ENCODE measurements around the gene CDH4.

Gene CDH4

DNA sequence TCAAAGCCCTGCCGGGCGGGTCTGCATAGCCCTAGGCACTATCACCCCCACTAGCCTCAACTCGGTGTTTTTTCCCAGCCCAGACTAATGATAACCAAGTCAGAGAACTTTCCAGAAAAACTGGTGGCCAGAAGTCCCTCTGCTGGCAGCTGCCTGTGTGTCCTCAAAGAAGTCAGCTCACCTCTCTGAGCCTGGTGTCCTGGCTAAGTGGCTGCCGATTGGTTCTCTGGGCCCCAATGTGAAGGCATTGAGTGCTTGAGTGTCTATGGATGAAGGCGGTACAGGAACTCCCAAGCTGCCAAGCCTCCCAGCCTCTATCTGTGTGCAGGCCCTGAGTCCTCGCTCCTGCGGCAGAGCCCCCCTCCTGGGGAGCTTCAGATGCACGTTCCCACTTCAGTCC is 458.0 kb downstream of the CDH4 start:
- H3K27me3 ChIP-seq (ENCODE audit: control insufficient read depth in 5 of 5, insufficient read depth in 4 of 5, low read length in 5 of 5): peaks cover 0 to 14% (median 11%) of the 10 kb centered on the region in 5 donors
- H3K4me1 ChIP-seq (ENCODE audit: control insufficient read depth in 5 of 5, insufficient read depth in 5 of 5, low read length in 5 of 5): no peaks in the 10 kb centered on the region
- no peak overlapping the region for H3K27ac ChIP-seq (ENCODE audit: low read depth, low read length)
- H3K9me3 ChIP-seq (ENCODE audit: control insufficient read depth in 5 of 5, low read length in 5 of 5): no peaks in the 10 kb centered on the region
- no peaks in the 10 kb centered on the region for H3K36me3 ChIP-seq (ENCODE audit: control insufficient read depth in 5 of 5, insufficient read depth in 5 of 5, low read length in 5 of 5)
- no peak overlapping the region for H3K4me3 ChIP-seq (ENCODE audit: low read depth in 1 of 5, low read length in 5 of 5)
- H3K9ac ChIP-seq (ENCODE audit: low read length in 5 of 5): no peak overlapping the region

DNA sequence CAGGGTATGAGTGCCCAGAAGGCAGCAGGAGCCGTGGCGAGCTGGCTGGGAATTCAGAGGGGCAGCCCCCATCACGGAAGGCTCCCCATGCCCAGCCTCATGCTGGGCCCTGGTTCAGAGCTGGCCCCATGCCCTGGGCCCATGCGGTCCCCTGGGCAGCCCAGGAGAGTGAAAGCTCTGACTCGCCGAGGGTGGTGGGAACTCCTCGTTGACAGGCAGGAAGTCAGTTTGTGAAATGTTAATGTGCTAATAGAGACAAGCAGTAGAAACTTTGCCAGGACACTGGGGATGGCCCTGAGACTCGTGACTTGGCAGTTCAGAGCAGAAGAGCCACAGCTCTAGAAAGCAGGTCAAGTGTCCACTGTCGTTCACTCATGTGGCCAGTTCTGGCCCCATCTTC is 460.6 kb downstream of the CDH4 start:
- no peak overlapping the region for H3K9ac ChIP-seq (ENCODE audit: low read length in 5 of 5)
- peaks cover 0 to 17% (median 12%) of the 10 kb centered on the region in 5 donors for H3K9me3 ChIP-seq (ENCODE audit: control insufficient read depth in 5 of 5, low read length in 5 of 5)
- H3K27me3 ChIP-seq (ENCODE audit: control insufficient read depth in 5 of 5, insufficient read depth in 4 of 5, low read length in 5 of 5): peaks cover 0 to 8% (median 7%) of the 10 kb centered on the region in 5 donors
- no peaks in the 10 kb centered on the region for H3K36me3 ChIP-seq (ENCODE audit: control insufficient read depth in 5 of 5, insufficient read depth in 5 of 5, low read length in 5 of 5)
- no peaks in the 10 kb centered on the region for H3K4me1 ChIP-seq (ENCODE audit: control insufficient read depth in 5 of 5, insufficient read depth in 5 of 5, low read length in 5 of 5)
- no peak overlapping the region for H3K4me3 ChIP-seq (ENCODE audit: low read depth in 1 of 5, low read length in 5 of 5)
- H3K27ac ChIP-seq (ENCODE audit: low read depth, low read length): no peak overlapping the region

GRCh38 chr20:61718361-61719005 is 466.4 kb downstream of the CDH4 start:
- no peaks in the 10 kb centered on the region for H3K36me3 ChIP-seq (ENCODE audit: control insufficient read depth in 5 of 5, insufficient read depth in 5 of 5, low read length in 5 of 5)
- H3K27ac ChIP-seq (ENCODE audit: low read depth, low read length): no peak overlapping the region
- no peak overlapping the region for H3K9ac ChIP-seq (ENCODE audit: low read length in 5 of 5)
- no peaks in the 10 kb centered on the region for H3K4me1 ChIP-seq (ENCODE audit: control insufficient read depth in 5 of 5, insufficient read depth in 5 of 5, low read length in 5 of 5)
- peaks cover 0 to 17% (median 12%) of the 10 kb centered on the region in 5 donors for H3K9me3 ChIP-seq (ENCODE audit: control insufficient read depth in 5 of 5, low read length in 5 of 5)
- peaks cover 8 to 30% (median 18%) of the 10 kb centered on the region in 5 donors for H3K27me3 ChIP-seq (ENCODE audit: control insufficient read depth in 5 of 5, insufficient read depth in 4 of 5, low read length in 5 of 5)
- H3K4me3 ChIP-seq (ENCODE audit: low read depth in 1 of 5, low read length in 5 of 5): no peak overlapping the region

DNA sequence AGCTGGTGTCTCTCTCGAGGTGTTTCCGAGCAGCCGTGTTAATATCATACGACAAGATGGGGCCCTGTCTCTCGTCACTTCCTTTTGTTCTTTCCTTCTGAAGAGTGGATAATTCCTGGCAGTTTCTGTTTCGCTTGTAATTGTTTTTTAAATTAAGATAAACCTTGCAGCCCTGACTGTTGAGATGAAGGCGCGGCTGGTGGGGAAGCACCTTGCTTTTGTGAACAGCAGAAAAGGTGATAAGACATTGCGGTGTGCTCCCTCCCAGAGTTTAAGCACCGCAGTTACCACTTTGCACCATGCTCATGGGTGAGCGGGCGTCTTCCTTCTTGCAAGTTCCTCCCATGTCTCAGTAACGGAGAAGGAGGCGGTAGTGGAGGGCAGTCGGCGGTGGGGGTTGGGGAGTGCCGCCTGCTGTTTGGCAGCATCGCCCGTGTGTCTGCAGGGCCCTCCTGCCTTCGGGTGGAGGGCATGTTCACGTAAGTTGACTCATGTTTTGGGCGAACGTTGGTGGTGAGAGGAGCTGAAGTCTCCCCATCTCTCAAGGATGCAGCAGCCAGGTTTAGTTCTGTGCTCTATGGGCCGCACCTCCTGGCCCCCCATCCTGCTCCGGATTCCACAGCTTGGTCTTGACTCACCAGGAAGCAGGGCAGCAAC is 467.8 kb downstream of the CDH4 start:
- Histone ChIP-seq H3K27ac (ENCODE audit: low read depth, low read length) (no peak overlapping the region), H3K27me3 (ENCODE audit: control insufficient read depth in 5 of 5, insufficient read depth in 4 of 5, low read length in 5 of 5) (peaks cover 8 to 30% (median 22%) of the 10 kb centered on the region in 5 donors), H3K4me1 (ENCODE audit: control insufficient read depth in 5 of 5, insufficient read depth in 5 of 5, low read length in 5 of 5) (no peaks in the 10 kb centered on the region), H3K9ac (ENCODE audit: low read length in 5 of 5) (no peak overlapping the region), H3K4me3 (ENCODE audit: low read depth in 1 of 5, low read length in 5 of 5) (peak overlapping the region in 2 of 5 donors; percentile 27 to 34), H3K9me3 (ENCODE audit: control insufficient read depth in 5 of 5, low read length in 5 of 5) (peaks cover 0 to 17% (median 12%) of the 10 kb centered on the region in 5 donors), H3K36me3 (ENCODE audit: control insufficient read depth in 5 of 5, insufficient read depth in 5 of 5, low read length in 5 of 5) (no peaks in the 10 kb centered on the region)

DNA sequence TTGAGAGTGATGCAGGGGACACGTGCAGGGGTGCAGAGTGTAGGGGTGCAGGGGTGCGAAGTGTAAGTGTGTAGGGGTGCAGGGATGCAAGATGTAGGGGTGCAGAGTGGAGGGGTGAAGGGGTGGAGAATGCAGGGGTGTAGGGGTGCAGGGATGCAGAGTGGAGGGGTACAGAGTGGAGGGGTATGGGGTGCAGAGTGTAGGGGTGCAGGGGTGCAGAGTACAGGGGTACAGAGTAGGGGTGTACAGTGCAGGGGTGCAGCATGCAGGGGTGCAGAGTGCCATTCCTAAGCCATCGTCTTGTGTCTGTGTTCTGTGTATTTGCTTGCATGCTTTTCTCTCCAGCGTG is 468.3 kb downstream of the CDH4 start:
- H3K4me3 ChIP-seq (ENCODE audit: low read depth in 1 of 5, low read length in 5 of 5): no peak overlapping the region

GRCh38 chr20:61722146-61722678 is 470.2 kb downstream of the CDH4 start:
- Histone ChIP-seq H3K9ac (ENCODE audit: low read length in 5 of 5) (no peak overlapping the region), H3K4me1 (ENCODE audit: control insufficient read depth in 5 of 5, insufficient read depth in 5 of 5, low read length in 5 of 5) (no peaks in the 10 kb centered on the region), H3K4me3 (ENCODE audit: low read depth in 1 of 5, low read length in 5 of 5) (no peak overlapping the region), H3K36me3 (ENCODE audit: control insufficient read depth in 5 of 5, insufficient read depth in 5 of 5, low read length in 5 of 5) (no peaks in the 10 kb centered on the region), H3K9me3 (ENCODE audit: control insufficient read depth in 5 of 5, low read length in 5 of 5) (peaks cover 0 to 7% (median 0%) of the 10 kb centered on the region in 5 donors), H3K27me3 (ENCODE audit: control insufficient read depth in 5 of 5, insufficient read depth in 4 of 5, low read length in 5 of 5) (peaks cover 8 to 30% (median 27%) of the 10 kb centered on the region in 5 donors), H3K27ac (ENCODE audit: low read depth, low read length) (no peak overlapping the region)

More for the DNA sequence above, 468.3 kb downstream of the CDH4 start:
- Histone ChIP-seq H3K9me3 (ENCODE audit: control insufficient read depth in 5 of 5, low read length in 5 of 5) (peaks cover 0 to 15% (median 12%) of the 10 kb centered on the region in 5 donors), H3K27ac (ENCODE audit: low read depth, low read length) (no peak overlapping the region), H3K4me1 (ENCODE audit: control insufficient read depth in 5 of 5, insufficient read depth in 5 of 5, low read length in 5 of 5) (no peaks in the 10 kb centered on the region), H3K9ac (ENCODE audit: low read length in 5 of 5) (no peak overlapping the region), H3K27me3 (ENCODE audit: control insufficient read depth in 5 of 5, insufficient read depth in 4 of 5, low read length in 5 of 5) (peaks cover 8 to 30% (median 24%) of the 10 kb centered on the region in 5 donors), H3K36me3 (ENCODE audit: control insufficient read depth in 5 of 5, insufficient read depth in 5 of 5, low read length in 5 of 5) (no peaks in the 10 kb centered on the region)

- no peak overlapping the region for H3K4me3 ChIP-seq (ENCODE audit: low read depth in 1 of 5, low read length in 5 of 5)
- H3K9ac ChIP-seq (ENCODE audit: low read length in 5 of 5): no peak overlapping the region
- no peaks in the 10 kb centered on the region for H3K36me3 ChIP-seq (ENCODE audit: control insufficient read depth in 5 of 5, insufficient read depth in 5 of 5, low read length in 5 of 5)
- H3K4me1 ChIP-seq (ENCODE audit: control insufficient read depth in 5 of 5, insufficient read depth in 5 of 5, low read length in 5 of 5): no peaks in the 10 kb centered on the region
- H3K27me3 ChIP-seq (ENCODE audit: control insufficient read depth in 5 of 5, insufficient read depth in 4 of 5, low read length in 5 of 5): peaks cover 4 to 27% (median 20%) of the 10 kb centered on the region in 5 donors
- peaks cover 0 to 9% (median 0%) of the 10 kb centered on the region in 5 donors for H3K9me3 ChIP-seq (ENCODE audit: control insufficient read depth in 5 of 5, low read length in 5 of 5)
- H3K27ac ChIP-seq (ENCODE audit: low read depth, low read length): no peak overlapping the region
Observed at GRCh38 chr20:61723529-61724257, 471.6 kb downstream of the CDH4 start.

- H3K27ac ChIP-seq (ENCODE audit: low read depth, low read length): no peak overlapping the region
Observed at GRCh38 chr20:61724376-61724775, 472.3 kb downstream of the CDH4 start.

DNA sequence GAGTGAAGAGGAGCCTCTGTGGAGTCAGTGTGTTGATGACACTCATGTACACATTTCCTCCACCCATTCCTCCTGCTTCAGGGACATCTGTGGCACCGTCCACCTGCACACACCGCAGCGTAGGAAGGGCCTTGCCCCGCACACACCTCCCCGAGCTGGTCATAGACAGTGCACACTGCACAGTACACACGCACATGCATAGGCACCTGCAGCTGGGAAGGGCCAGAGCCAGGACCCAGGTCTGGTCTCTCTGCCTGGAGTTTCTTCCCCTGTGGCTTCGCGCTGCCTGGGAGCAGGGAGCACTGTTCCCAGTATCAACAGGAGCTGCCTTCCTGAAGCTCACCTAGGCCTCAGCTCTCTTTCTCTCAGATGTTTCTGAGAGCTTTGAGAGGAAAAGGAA is 473.1 kb downstream of the CDH4 start:
- no peak overlapping the region for H3K27ac ChIP-seq (ENCODE audit: low read depth, low read length)
- H3K27me3 ChIP-seq (ENCODE audit: control insufficient read depth in 5 of 5, insufficient read depth in 4 of 5, low read length in 5 of 5): peaks cover 4 to 22% (median 15%) of the 10 kb centered on the region in 5 donors
- H3K4me3 ChIP-seq (ENCODE audit: low read depth in 1 of 5, low read length in 5 of 5): no peak overlapping the region
- H3K4me1 ChIP-seq (ENCODE audit: control insufficient read depth in 5 of 5, insufficient read depth in 5 of 5, low read length in 5 of 5): no peaks in the 10 kb centered on the region
- H3K9ac ChIP-seq (ENCODE audit: low read length in 5 of 5): no peak overlapping the region
- H3K36me3 ChIP-seq (ENCODE audit: control insufficient read depth in 5 of 5, insufficient read depth in 5 of 5, low read length in 5 of 5): no peaks in the 10 kb centered on the region
- H3K9me3 ChIP-seq (ENCODE audit: control insufficient read depth in 5 of 5, low read length in 5 of 5): peaks cover 0 to 9% (median 0%) of the 10 kb centered on the region in 5 donors

More at GRCh38 chr20:61724376-61724775, 472.3 kb downstream of the CDH4 start:
- H3K4me1 ChIP-seq (ENCODE audit: control insufficient read depth in 5 of 5, insufficient read depth in 5 of 5, low read length in 5 of 5): no peaks in the 10 kb centered on the region
- peaks cover 0 to 9% (median 0%) of the 10 kb centered on the region in 5 donors for H3K9me3 ChIP-seq (ENCODE audit: control insufficient read depth in 5 of 5, low read length in 5 of 5)
- H3K9ac ChIP-seq (ENCODE audit: low read length in 5 of 5): no peak overlapping the region
- no peaks in the 10 kb centered on the region for H3K36me3 ChIP-seq (ENCODE audit: control insufficient read depth in 5 of 5, insufficient read depth in 5 of 5, low read length in 5 of 5)
- peaks cover 4 to 24% (median 20%) of the 10 kb centered on the region in 5 donors for H3K27me3 ChIP-seq (ENCODE audit: control insufficient read depth in 5 of 5, insufficient read depth in 4 of 5, low read length in 5 of 5)
- no peak overlapping the region for H3K4me3 ChIP-seq (ENCODE audit: low read depth in 1 of 5, low read length in 5 of 5)

Measured in subcutaneous abdominal adipose tissue (tissue), 5 donors.